Chondrocyte (in vitro differentiated cells): ENCODE measurements around the gene IL23R. TPM values are rescaled to one million over a fixed set of nuclear protein-coding genes. Genes with fewer than 3 reads are reported as not detected.

Experiments
- DNase-seq: peaks from one replicate; pipeline ENCODE4 v3.0.0; 2021; ENCODE audit warnings: mixed read lengths, low spot score
- H3K27ac Mint-ChIP-seq: one replicate; pipeline ENCODE4 v1.8.0; 2021; ENCODE audit warnings: mild to moderate bottlenecking, moderate library complexity, mixed read lengths; ENCODE audit not compliant: unreplicated experiment
- H3K27me3 Mint-ChIP-seq: 2 replicates; pipeline ENCODE4 v1.8.0; 2021; ENCODE audit warnings: low read depth, mixed read lengths
- H3K36me3 Mint-ChIP-seq: 2 replicates; pipeline ENCODE4 v1.8.0; 2021; ENCODE audit warnings: low read depth, mixed read lengths
- H3K4me1 Mint-ChIP-seq: 2 replicates; pipeline ENCODE4 v1.8.0; 2021; ENCODE audit warnings: low read depth, mild to moderate bottlenecking, mixed read lengths
- H3K4me3 Mint-ChIP-seq: one replicate; pipeline ENCODE4 v1.8.0; 2021; ENCODE audit warnings: mild to moderate bottlenecking, moderate library complexity, mixed read lengths; ENCODE audit not compliant: unreplicated experiment
- H3K9me3 Mint-ChIP-seq: 2 replicates; pipeline ENCODE4 v1.8.0; 2021; ENCODE audit warnings: low read depth, mixed read lengths
- CTCF ChIP-seq: fragments of 200-600 bp; sonication (generic); IDR thresholded peaks from 2 replicates; pipeline ENCODE4 v1.5.0; 2021; ENCODE audit warnings: antibody characterized with exemption, mild to moderate bottlenecking, moderate library complexity
- total RNA-seq: library from RNA; stranded (reverse); gene quantifications from 3 replicates; pipeline ENCODE4 v1.2.1, GENCODE V29; 2021

IL23R gene
- total RNA-seq, 1 donor from 2014 or later, result not detected

GRCh38 chr1:67165468-67166041 lies 699 bp upstream of the IL23R start:
- H3K36me3 Mint-ChIP-seq, result no peaks in the 10 kb centered on the region
- DNase-seq, result no peak
- H3K27me3 Mint-ChIP-seq, result peaks cover 11% of the 10 kb centered on the region
- no peaks in the 10 kb centered on the region for H3K9me3 Mint-ChIP-seq
- H3K4me3 Mint-ChIP-seq, result no peak overlapping the region
- no peak for TF ChIP-seq CTCF
- no peaks in the 10 kb centered on the region for H3K4me1 Mint-ChIP-seq
- no peak overlapping the region for H3K27ac Mint-ChIP-seq

GRCh38 chr1:67169496-67169895 lies 3.2 kb downstream of the IL23R start:
- no peak overlapping the region for H3K4me3 Mint-ChIP-seq
- DNase-seq, result no peak
- no peaks in the 10 kb centered on the region for H3K9me3 Mint-ChIP-seq
- peaks cover 14% of the 10 kb centered on the region for H3K27me3 Mint-ChIP-seq
- no peak overlapping the region for H3K27ac Mint-ChIP-seq
- no peaks in the 10 kb centered on the region for H3K4me1 Mint-ChIP-seq
- H3K36me3 Mint-ChIP-seq, result no peaks in the 10 kb centered on the region
- no peak for TF ChIP-seq CTCF

- no peak for TF ChIP-seq CTCF
- no peaks in the 10 kb centered on the region for H3K9me3 Mint-ChIP-seq
- H3K27ac Mint-ChIP-seq, result no peak overlapping the region
- H3K36me3 Mint-ChIP-seq, result no peaks in the 10 kb centered on the region
- no peak overlapping the region for H3K4me3 Mint-ChIP-seq
- H3K4me1 Mint-ChIP-seq, result no peaks in the 10 kb centered on the region
- peaks cover 15% of the 10 kb centered on the region for H3K27me3 Mint-ChIP-seq
- no peak for DNase-seq
Observed at GRCh38 chr1:67169932-67170331, 3.7 kb downstream of the IL23R start.

GRCh38 chr1:67170751-67171573 lies 4.7 kb downstream of the IL23R start:
- no peaks in the 10 kb centered on the region for H3K9me3 Mint-ChIP-seq
- no peak overlapping the region for H3K27ac Mint-ChIP-seq
- no peak for DNase-seq
- no peaks in the 10 kb centered on the region for H3K4me1 Mint-ChIP-seq
- H3K4me3 Mint-ChIP-seq, result no peak overlapping the region
- peaks cover 15% of the 10 kb centered on the region for H3K27me3 Mint-ChIP-seq
- H3K36me3 Mint-ChIP-seq, result no peaks in the 10 kb centered on the region
- no peak for TF ChIP-seq CTCF

- no peak overlapping the region for H3K4me3 Mint-ChIP-seq
- no peak overlapping the region for H3K27ac Mint-ChIP-seq
- TF ChIP-seq CTCF, result no peak
- H3K9me3 Mint-ChIP-seq, result no peaks in the 10 kb centered on the region
- no peaks in the 10 kb centered on the region for H3K36me3 Mint-ChIP-seq
- peaks cover 12% of the 10 kb centered on the region for H3K27me3 Mint-ChIP-seq
- DNase-seq, result no peak
- H3K4me1 Mint-ChIP-seq, result no peaks in the 10 kb centered on the region
Observed at GRCh38 chr1:67171574-67171955, 5.3 kb downstream of the IL23R start.
